HCT116 (cell line): ENCODE measurements around the gene DOCK11. TPM values are rescaled to one million over a fixed set of nuclear protein-coding genes. Genes with fewer than 3 reads are reported as not detected.
"Not testable (repeated sequence)": the region's sequence is repeated elsewhere in the genome, so short reads cannot be mapped to it uniquely, and the experiment has no call there.

Experiments
- ATAC-seq: fragments of 200-7000 bp; cut with Tn5 transposase; 2 replicates; pipeline ENCODE4 v1.9.1; 2020; ENCODE audit warnings: mild to moderate bottlenecking, moderate library complexity
- BruUV-seq: library from RNA; stranded (reverse); fragments of 400-500 nt; replicated peaks from 2 replicates; lab custom pipeline; 2021; lab: Mats Ljungman, UMichigan
- CTCF ChIA-PET: fragments of 300-600 bp; sonication (Branson Sonifier 250); formaldehyde crosslinking; loops from one replicate; lab custom pipeline; 2021; ENCODE audit warnings: antibody characterized with exemption; lab: Charles Lee
- POLR2A ChIA-PET: fragments of 300-600, 350-600 bp; sonication (Branson Sonifier 250); formaldehyde crosslinking; loops from one replicate; lab custom pipeline; 2021; ENCODE audit warnings: antibody characterized with exemption; lab: Charles Lee
- RAD21 ChIA-PET, 2 experiments: fragments of 300-600 bp; sonication (Branson Sonifier 250); formaldehyde crosslinking; loops; one replicate each; lab custom pipeline; 2023; ENCODE audit warnings: low total read pairs in 2 of 2; ENCODE audit not compliant: uncharacterized antibody in 2 of 2, unreplicated experiment in 2 of 2, low non-redundant PET in 1 of 2; lab: Charles Lee
- DNase-seq: peaks from one replicate; pipeline ENCODE4 v3.0.0-alpha.2; 2010; ENCODE audit warnings: low read depth, low spot score
- H2AFZ ChIP-seq: fragments of 200-600 bp; shearing (Covaris generic), sonication (generic); 2 replicates; pipeline ENCODE4 v1.6.1; 2017; ENCODE audit warnings: low read depth, mixed run types, mixed read lengths, antibody characterized with exemption, low read length; ENCODE audit not compliant: poor library complexity, severe bottlenecking
- H3K27ac ChIP-seq: 2 replicates; pipeline ENCODE4 v1.5.1; 2012; ENCODE audit warnings: low read depth, low read length
- H3K27me3 ChIP-seq: fragments of 200-600 bp; sonication (generic); 2 replicates; pipeline ENCODE4 v1.6.1; 2016; ENCODE audit warnings: mixed run types, low read length, mixed read lengths; ENCODE audit not compliant: insufficient read depth
- H3K36me3 ChIP-seq, 2 experiments: fragments of 200-500 bp in 1 of 2; fragments of 200-600 bp in 1 of 2; sonication (Bioruptor generic) in 1 of 2; sonication (generic) in 1 of 2; 2 replicates each; pipeline versions ENCODE4 v1.5.1 to v1.6.1; 2014 to 2016; ENCODE audit warnings: low read length in 2 of 2, inconsistent platforms in 1 of 2, mixed read lengths in 1 of 2, mixed run types in 1 of 2; ENCODE audit not compliant: insufficient read depth in 2 of 2, control insufficient read depth in 1 of 2
- H3K4me1 ChIP-seq, 2 experiments: fragments of 200-600 bp in 1 of 2; sonication (generic) in 1 of 2; 2 replicates each; pipeline versions ENCODE4 v1.5.1 to v1.6.1; 2012 to 2017; ENCODE audit warnings: low read length in 2 of 2, inconsistent platforms in 1 of 2, mild to moderate bottlenecking in 1 of 2, mixed read lengths in 1 of 2, mixed run types in 1 of 2, moderate library complexity in 1 of 2; ENCODE audit not compliant: insufficient read depth in 2 of 2, control insufficient read depth in 1 of 2
- H3K4me2 ChIP-seq: fragments of 200-600 bp; sonication (generic); 2 replicates; pipeline ENCODE4 v1.6.1; 2017; ENCODE audit warnings: mixed run types, low read length, mixed read lengths
- H3K4me3 ChIP-seq, 2 experiments: fragments of 200-600 bp in 1 of 2; sonication (generic) in 1 of 2; replicated peaks in 1 of 2; 2 replicates each; pipeline ENCODE4 v1.5.1; 2011 to 2016; ENCODE audit warnings: low read length in 2 of 2, control low read depth in 1 of 2, low read depth in 1 of 2, mild to moderate bottlenecking in 1 of 2, mixed read lengths in 1 of 2, mixed run types in 1 of 2
- H3K79me2 ChIP-seq: fragments of 200-600 bp; sonication (generic); 2 replicates; pipeline ENCODE4 v1.6.1; 2017; ENCODE audit warnings: mild to moderate bottlenecking, mixed run types, low read length, moderate library complexity, mixed read lengths; ENCODE audit not compliant: insufficient read depth
- H3K9ac ChIP-seq: fragments of 200-600 bp; sonication (generic); 2 replicates; pipeline ENCODE4 v1.6.1; 2016; ENCODE audit warnings: low read length, mixed read lengths
- H3K9me2 ChIP-seq: fragments of 200-600 bp; sonication (generic), shearing (Covaris generic); 2 replicates; pipeline ENCODE4 v1.6.1; 2017; ENCODE audit warnings: mixed run types, mild to moderate bottlenecking, moderate library complexity; ENCODE audit not compliant: insufficient read depth
- H3K9me3 ChIP-seq, 2 experiments: fragments of 200-500 bp in 1 of 2; fragments of 200-600 bp in 1 of 2; sonication (Bioruptor generic) in 1 of 2; sonication (generic) in 1 of 2; 2 replicates each; pipeline ENCODE4 v1.6.1; 2014 to 2017; ENCODE audit warnings: low read length in 2 of 2, mixed read lengths in 2 of 2, inconsistent platforms in 1 of 2, low read depth in 1 of 2, mild to moderate bottlenecking in 1 of 2, mixed run types in 1 of 2, moderate library complexity in 1 of 2; ENCODE audit not compliant: control insufficient read depth in 1 of 2, insufficient read depth in 1 of 2
- H4K20me1 ChIP-seq: fragments of 200-600 bp; sonication (generic), shearing (Covaris generic); 2 replicates; pipeline ENCODE4 v1.6.1; 2017; ENCODE audit warnings: mixed run types, mild to moderate bottlenecking, moderate library complexity; ENCODE audit not compliant: insufficient read depth
- CBX3 ChIP-seq: IDR thresholded peaks from 2 replicates; pipeline ENCODE4 v1.6.1; 2012; ENCODE audit warnings: low read depth
- CEBPB ChIP-seq: IDR thresholded peaks from 2 replicates; pipeline ENCODE4 v1.6.1; 2012; ENCODE audit warnings: low read depth
- EGR1 ChIP-seq: IDR thresholded peaks from 2 replicates; pipeline ENCODE4 v1.6.1; 2012; ENCODE audit warnings: low read depth
- ELF1 ChIP-seq: IDR thresholded peaks from 2 replicates; pipeline ENCODE4 v1.6.1; 2012; ENCODE audit warnings: low read depth, borderline replicate concordance
- EZH2 ChIP-seq: fragments of 200-600 bp; sonication (generic); IDR thresholded peaks from 2 replicates; pipeline ENCODE4 v1.6.1; 2017; ENCODE audit warnings: antibody characterized with exemption, mixed run types
- FOSL1 ChIP-seq: IDR thresholded peaks from 2 replicates; pipeline ENCODE4 v1.6.1; 2012; ENCODE audit warnings: low read depth
- JUND ChIP-seq: IDR thresholded peaks from 2 replicates; pipeline ENCODE4 v1.6.1; 2012
- POLR2A ChIP-seq: IDR thresholded peaks from 2 replicates; pipeline ENCODE4 v1.7.0; 2011; ENCODE audit warnings: borderline replicate concordance; ENCODE audit not compliant: insufficient read depth, insufficient read length; ENCODE audit errors: extremely low read depth
- POLR2AphosphoS5 ChIP-seq: IDR thresholded peaks from 2 replicates; pipeline ENCODE4 v1.6.1; 2011; ENCODE audit warnings: mild to moderate bottlenecking, low read depth, low read length, moderate library complexity
- RAD21 ChIP-seq: IDR thresholded peaks from 2 replicates; pipeline ENCODE4 v1.6.1; 2012; ENCODE audit warnings: low read depth, mild to moderate bottlenecking
- TCF7L2 ChIP-seq: IDR thresholded peaks from 2 replicates; pipeline ENCODE4 v1.7.0; 2011; ENCODE audit warnings: borderline replicate concordance, inconsistent platforms; ENCODE audit not compliant: insufficient read depth, insufficient read length; ENCODE audit errors: extremely low read depth
- YY1 ChIP-seq: IDR thresholded peaks from 2 replicates; pipeline ENCODE4 v1.6.1; 2011; ENCODE audit warnings: low read length, low read depth, moderate library complexity, mild to moderate bottlenecking; ENCODE audit not compliant: insufficient replicate concordance; ENCODE audit errors: extremely low read depth
- ZFX ChIP-seq: fragments of 450-650 bp; IDR thresholded peaks from 2 replicates; pipeline ENCODE4 v1.6.1; 2017
- ZNF274 ChIP-seq: fragments of 200-500 bp; sonication (Bioruptor generic); IDR thresholded peaks from 2 replicates; pipeline ENCODE4 v1.6.1; 2014; ENCODE audit warnings: mild to moderate bottlenecking, low read depth, low read length, inconsistent platforms
- intact Hi-C: fragments of 100-400 bp; cut with micrococcal nuclease; formaldehyde crosslinking; loops from 2 replicates; pipeline ENCODE4 v1.10.0; 2022
- total RNA-seq: library from RNA; stranded (reverse); gene quantifications from one replicate; pipeline ENCODE4 v1.2.1, GENCODE V29; 2021; ENCODE audit not compliant: unreplicated experiment
- TF ChIP-seq, protein P1 (sequence below), 3 experiments: fragments of 200-600 bp in 1 of 3; sonication (generic) in 1 of 3; IDR thresholded peaks in 2 of 3; conservative IDR thresholded peaks in 1 of 3; 2 replicates each; pipeline ENCODE4 v1.5.1; 2012 to 2017; ENCODE audit warnings: low read depth in 2 of 3, low read length in 2 of 3, antibody characterized with exemption in 1 of 3, borderline replicate concordance in 1 of 3, control low read depth in 1 of 3, mild to moderate bottlenecking in 1 of 3, mixed read lengths in 1 of 3, mixed run types in 1 of 3, moderate library complexity in 1 of 3; ENCODE audit not compliant: insufficient read depth in 1 of 3
- TF ChIP-seq, protein P2 (sequence below): IDR thresholded peaks from 2 replicates; pipeline ENCODE4 v1.6.1; 2011; ENCODE audit warnings: mild to moderate bottlenecking, low read length, moderate library complexity; ENCODE audit not compliant: insufficient replicate concordance; ENCODE audit errors: extremely low read depth
- TF ChIP-seq, protein P3 (sequence below): IDR thresholded peaks from 2 replicates; pipeline ENCODE4 v1.6.1; 2012

The DOCK11 gene
- total RNA-seq, 1 experiment from 2014 or later, result 0.59 TPM

DNA sequence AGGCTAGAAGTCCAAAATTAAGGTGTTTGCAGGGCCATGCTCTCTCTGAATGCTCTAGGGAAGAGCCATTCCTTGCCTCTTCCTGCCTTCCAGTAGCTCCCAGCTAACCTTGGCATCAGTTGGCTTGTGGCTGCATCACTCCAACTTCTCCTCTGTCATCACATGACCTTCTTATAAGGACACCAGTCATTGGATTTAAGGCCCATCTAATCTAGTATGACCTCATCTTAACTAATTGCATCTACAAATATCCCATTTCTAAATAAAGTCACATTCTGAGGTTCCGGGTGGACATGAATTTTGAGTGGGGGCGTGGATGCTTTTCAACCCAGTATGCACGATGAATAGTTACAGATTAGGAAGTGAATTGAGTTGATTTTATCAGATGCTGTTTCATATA lies 89.7 kb downstream of the DOCK11 start:
- Histone ChIP-seq H2AFZ (no peak overlapping the region), H4K20me1 (no peaks in the 10 kb centered on the region), H3K36me3 (no peaks in the 10 kb centered on the region), H3K4me2 (no peak overlapping the region), H3K27ac (no peak overlapping the region), H3K9me2 (no peaks in the 10 kb centered on the region), H3K4me3 (no peak overlapping the region), H3K4me1 (no peaks in the 10 kb centered on the region), H3K9ac (no peak overlapping the region), H3K9me3 (no peaks in the 10 kb centered on the region), H3K27me3 (no peaks in the 10 kb centered on the region), H3K79me2 (no peaks in the 10 kb centered on the region)
- ChIA-PET RAD21 (no interaction called here), POLR2A (no interaction called here)
- intact Hi-C loops, result no loop called here
- DNase-seq (no peak), ATAC-seq (no peak)
- BruUV-seq, result no TSS peak
- TF ChIP-seq ELF1 (no peak), RAD21 (no peak), YY1 (no peak), JUND (no peak), EGR1 (no peak), POLR2AphosphoS5 (no peak), TCF7L2 (no peak), CBX3 (no peak), ZFX (no peak), FOSL1 (no peak), POLR2A (no peak), EZH2 (no peak), CEBPB (no peak), ZNF274 (no peak)
- TF ChIP-seq, protein P1, sequence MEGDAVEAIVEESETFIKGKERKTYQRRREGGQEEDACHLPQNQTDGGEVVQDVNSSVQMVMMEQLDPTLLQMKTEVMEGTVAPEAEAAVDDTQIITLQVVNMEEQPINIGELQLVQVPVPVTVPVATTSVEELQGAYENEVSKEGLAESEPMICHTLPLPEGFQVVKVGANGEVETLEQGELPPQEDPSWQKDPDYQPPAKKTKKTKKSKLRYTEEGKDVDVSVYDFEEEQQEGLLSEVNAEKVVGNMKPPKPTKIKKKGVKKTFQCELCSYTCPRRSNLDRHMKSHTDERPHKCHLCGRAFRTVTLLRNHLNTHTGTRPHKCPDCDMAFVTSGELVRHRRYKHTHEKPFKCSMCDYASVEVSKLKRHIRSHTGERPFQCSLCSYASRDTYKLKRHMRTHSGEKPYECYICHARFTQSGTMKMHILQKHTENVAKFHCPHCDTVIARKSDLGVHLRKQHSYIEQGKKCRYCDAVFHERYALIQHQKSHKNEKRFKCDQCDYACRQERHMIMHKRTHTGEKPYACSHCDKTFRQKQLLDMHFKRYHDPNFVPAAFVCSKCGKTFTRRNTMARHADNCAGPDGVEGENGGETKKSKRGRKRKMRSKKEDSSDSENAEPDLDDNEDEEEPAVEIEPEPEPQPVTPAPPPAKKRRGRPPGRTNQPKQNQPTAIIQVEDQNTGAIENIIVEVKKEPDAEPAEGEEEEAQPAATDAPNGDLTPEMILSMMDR (IDR thresholded peaks at IDR 0.05 in 2 of 3, conservative IDR thresholded peaks at IDR 0.05 in 1 of 3; ENCODE audit: borderline replicate concordance in 1 of 3, insufficient read depth in 1 of 3, low read depth in 2 of 3, low read length in 2 of 3), result no peak
- TF ChIP-seq, protein P2, sequence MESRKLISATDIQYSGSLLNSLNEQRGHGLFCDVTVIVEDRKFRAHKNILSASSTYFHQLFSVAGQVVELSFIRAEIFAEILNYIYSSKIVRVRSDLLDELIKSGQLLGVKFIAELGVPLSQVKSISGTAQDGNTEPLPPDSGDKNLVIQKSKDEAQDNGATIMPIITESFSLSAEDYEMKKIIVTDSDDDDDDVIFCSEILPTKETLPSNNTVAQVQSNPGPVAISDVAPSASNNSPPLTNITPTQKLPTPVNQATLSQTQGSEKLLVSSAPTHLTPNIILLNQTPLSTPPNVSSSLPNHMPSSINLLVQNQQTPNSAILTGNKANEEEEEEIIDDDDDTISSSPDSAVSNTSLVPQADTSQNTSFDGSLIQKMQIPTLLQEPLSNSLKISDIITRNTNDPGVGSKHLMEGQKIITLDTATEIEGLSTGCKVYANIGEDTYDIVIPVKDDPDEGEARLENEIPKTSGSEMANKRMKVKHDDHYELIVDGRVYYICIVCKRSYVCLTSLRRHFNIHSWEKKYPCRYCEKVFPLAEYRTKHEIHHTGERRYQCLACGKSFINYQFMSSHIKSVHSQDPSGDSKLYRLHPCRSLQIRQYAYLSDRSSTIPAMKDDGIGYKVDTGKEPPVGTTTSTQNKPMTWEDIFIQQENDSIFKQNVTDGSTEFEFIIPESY, result no peak
- TF ChIP-seq, protein P3, sequence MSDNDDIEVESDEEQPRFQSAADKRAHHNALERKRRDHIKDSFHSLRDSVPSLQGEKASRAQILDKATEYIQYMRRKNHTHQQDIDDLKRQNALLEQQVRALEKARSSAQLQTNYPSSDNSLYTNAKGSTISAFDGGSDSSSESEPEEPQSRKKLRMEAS, result no peak
- TF ChIP-seq, all 23 proteins: peak for 0
- CTCF ChIA-PET, result interaction anchor here (1.2 kb wide), 1 partner anchor 16 kb away, joined by 3 read pairs; no protein-coding TSS in a partner anchor

DNA sequence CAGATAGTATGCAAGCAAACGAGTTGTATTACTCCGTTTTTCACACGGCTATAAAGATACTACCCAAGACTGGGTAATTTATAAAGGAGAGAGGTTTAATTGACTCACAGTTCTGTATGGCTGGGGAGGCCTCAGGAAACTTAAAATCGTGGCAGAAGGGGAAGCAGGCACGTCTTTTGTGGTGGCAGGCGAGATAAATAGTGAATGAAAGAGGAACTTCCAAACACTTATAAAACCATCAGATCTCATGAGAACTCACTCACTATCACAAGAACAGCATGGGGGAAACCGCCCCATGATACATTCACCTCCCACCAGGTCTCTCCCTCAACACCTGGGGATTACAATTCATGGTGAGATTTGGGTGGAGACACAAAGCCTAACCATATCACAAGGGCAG lies 90.6 kb downstream of the DOCK11 start:
- H3K4me1 ChIP-seq, intact Hi-C loops, H3K27me3 ChIP-seq, DNase-seq, POLR2A ChIA-PET, H3K9me2 ChIP-seq, H3K79me2 ChIP-seq, H3K4me2 ChIP-seq, H3K27ac ChIP-seq, H4K20me1 ChIP-seq, ATAC-seq, H3K9ac ChIP-seq, H3K4me3 ChIP-seq, RAD21 ChIA-PET, H3K36me3 ChIP-seq, BruUV-seq, H2AFZ ChIP-seq, H3K9me3 ChIP-seq: not testable (repeated sequence)
- CTCF ChIA-PET, result interaction anchor here (1.2 kb wide), 1 partner anchor 16 kb away, joined by 3 read pairs; no protein-coding TSS in a partner anchor
